Measurements from ENCODE around the gene COL23A1.

Gene COL23A1

DNA sequence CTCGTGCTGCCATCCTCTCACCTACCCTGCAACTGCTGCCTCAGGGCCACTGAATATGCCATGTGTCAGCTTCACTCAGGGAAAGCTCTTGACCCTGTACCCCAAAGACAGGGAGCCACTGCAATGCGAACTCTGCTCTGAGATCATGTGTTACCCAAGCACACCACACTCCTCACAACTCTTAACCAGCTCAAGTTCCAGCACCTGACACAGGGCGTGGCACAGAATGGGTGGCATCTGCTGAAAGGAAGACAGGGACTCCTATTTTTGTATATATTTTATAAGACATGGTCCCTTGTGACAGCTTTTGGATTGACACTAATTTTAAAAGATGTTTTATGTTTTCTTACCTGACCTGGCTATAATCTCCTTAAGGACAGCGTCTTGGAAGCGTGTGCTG lies 368.3 kb downstream of the COL23A1 start:
- DNase-seq (ENCODE audit: low read depth): no peak

GRCh38 chr5:178221282-178221681 lies 368.9 kb downstream of the COL23A1 start:
- no peak for DNase-seq (ENCODE audit: low read depth)

DNA sequence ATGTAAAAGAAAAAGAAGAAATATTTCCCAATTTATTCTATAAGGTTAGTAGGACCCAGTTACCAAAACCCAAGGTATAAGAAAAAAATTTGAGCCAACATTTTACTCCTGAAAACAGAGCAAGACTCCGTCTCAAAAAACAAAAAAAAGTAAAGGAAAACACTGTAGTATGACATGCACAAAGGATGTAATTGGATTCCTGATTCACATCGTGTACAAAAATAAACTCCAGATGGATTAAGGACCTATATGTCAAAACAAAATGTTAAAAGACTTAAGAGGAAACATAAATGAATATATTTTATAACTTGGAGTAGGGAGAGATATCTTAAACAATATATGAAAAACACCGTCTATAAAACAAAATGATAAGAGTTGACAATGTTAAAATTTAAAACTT lies 371.4 kb downstream of the COL23A1 start:
- no peak for DNase-seq (ENCODE audit: low read depth)

GRCh38 chr5:178218237-178218776 lies 371.9 kb downstream of the COL23A1 start:
- DNase-seq (ENCODE audit: low read depth): no peak

DNA sequence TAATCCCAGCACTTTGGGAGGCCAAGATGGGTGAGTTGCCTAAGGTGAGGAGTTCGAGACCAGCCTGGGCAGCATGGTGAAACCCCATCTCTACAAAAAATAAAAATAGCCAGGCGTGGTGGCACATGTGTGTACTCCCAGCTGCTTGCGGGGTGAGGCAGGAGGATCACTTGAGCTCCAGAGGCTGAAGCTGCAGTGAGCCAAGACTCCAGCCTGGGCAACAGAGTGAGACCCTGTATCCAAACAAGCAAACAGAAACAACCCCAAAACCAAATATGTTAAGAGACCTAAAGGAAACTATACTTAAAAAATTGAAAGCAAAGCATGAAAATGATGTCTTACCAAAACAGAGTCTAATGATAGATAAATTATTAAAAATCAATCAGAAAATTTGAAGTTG lies 373.4 kb downstream of the COL23A1 start:
- DNase-seq (ENCODE audit: low read depth): no peak

DNA sequence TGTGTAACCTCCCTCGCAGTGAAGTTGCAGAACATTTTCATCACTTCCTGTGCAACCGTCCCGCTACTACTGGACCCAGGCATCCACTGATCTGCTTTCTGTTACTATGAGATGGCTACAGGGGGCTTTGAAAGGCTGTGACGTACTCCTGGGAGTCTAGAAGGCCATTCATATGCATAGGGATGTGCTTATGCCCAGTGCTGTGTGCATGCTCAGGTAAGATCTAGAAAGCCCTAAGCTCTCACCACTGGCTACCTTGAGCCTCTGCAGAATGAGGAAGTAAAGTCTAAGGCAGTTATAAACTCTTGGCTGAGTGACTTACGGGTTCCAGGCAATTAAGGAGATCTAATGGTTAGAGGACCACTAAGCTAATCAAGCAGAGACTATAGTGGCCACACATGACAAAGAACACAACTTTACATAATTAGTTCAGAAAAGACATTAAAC lies 374.1 kb downstream of the COL23A1 start:
- DNase-seq (ENCODE audit: low read depth): no peak

- no peak for DNase-seq (ENCODE audit: low read depth)
Observed at GRCh38 chr5:178215280-178216002, 374.8 kb downstream of the COL23A1 start.

GRCh38 chr5:178214160-178214803 lies 375.9 kb downstream of the COL23A1 start:
- no peak for DNase-seq (ENCODE audit: low read depth)

DNA sequence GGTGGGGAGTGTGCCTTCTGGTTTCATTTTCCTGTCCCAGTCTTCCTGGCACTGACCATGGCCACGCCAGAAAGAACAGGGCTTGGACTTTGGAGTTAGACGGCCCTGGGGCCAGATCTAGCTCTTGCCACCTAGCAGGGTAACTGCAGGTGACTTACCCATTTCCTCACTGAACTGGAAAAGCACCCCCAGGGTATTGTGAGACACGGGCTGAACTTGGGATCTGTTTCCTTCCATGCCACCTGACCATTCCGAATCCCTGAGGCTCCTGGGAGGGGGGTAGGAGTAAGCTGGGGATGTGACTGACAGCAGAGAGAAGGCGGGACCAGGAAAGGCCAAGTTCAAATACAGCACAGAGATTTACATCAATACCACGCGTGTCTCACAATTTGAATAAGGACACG lies 376.4 kb downstream of the COL23A1 start:
- DNase-seq (ENCODE audit: low read depth): no peak

GRCh38 chr5:178213003-178213461 lies 377.2 kb downstream of the COL23A1 start:
- DNase-seq (ENCODE audit: low read depth): no peak

- DNase-seq (ENCODE audit: low read depth): no peak
Observed at GRCh38 chr5:178212241-178213002, 377.8 kb downstream of the COL23A1 start.

GRCh38 chr5:178211095-178212048 lies 378.8 kb downstream of the COL23A1 start:
- no peak for DNase-seq (ENCODE audit: low read depth)

- DNase-seq (ENCODE audit: low read depth): no peak
Observed at GRCh38 chr5:178210686-178211085, 379.5 kb downstream of the COL23A1 start.

GRCh38 chr5:178210073-178210535 lies 380.1 kb downstream of the COL23A1 start:
- no peak for DNase-seq (ENCODE audit: low read depth)

- DNase-seq (ENCODE audit: low read depth): no peak
Observed at GRCh38 chr5:178209334-178210072, 380.7 kb downstream of the COL23A1 start.

GRCh38 chr5:178208540-178209227 lies 381.5 kb downstream of the COL23A1 start:
- no peak for DNase-seq (ENCODE audit: low read depth)

- DNase-seq (ENCODE audit: low read depth): no peak
Observed at GRCh38 chr5:178207917-178208280, 382.3 kb downstream of the COL23A1 start.

DNA sequence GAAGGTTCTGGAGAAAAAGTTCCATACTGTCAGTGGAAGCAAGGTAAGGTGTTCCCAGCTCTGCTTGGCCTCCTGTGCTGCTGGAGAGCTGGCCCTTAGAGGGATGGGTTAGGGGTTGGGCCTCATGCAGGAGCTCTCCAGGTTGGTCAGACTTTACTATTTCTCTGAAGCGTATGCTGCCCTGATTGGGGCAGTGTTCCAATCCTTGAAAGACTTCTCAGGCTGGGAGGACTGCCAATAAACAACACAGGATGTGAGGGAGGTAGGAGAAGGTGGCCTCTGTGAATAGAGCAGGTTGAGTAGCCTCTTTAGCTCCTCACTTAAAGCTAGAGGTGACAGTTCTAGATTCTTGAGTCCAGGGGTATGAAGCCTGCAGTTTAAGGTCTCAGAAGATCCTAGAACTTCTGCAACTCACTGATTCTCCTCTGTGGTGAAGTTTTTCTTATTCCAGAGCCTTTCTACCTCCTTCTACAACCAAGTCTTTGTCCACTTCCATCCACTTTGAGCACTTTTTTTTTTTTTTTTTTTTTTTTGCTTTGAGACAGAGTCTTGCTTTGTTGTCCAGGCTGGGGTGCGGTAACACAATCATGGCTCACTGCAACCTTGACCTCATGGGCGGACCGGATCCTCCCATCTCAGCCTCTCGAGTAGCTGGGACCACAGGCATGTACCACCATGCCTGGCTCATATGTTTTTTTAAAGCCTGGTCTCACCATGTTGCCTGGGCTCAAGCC lies 382.8 kb downstream of the COL23A1 start:
- DNase-seq (ENCODE audit: low read depth): no peak
